PC-3 (cell line): ENCODE measurements around the gene ANKH. TPM values are rescaled to one million over a fixed set of nuclear protein-coding genes. Genes with fewer than 3 reads are reported as not detected.

Experiments used
- ATAC-seq: fragments of 200-7000 bp; cut with Tn5 transposase; 2 replicates; pipeline ENCODE4 v1.9.1; 2020; ENCODE audit warnings: mild to moderate bottlenecking, moderate library complexity
- BruUV-seq: library from RNA; stranded (reverse); fragments of 400-500 nt; replicated peaks from 2 replicates; lab custom pipeline; 2021; lab: Mats Ljungman, UMichigan
- CTCF ChIA-PET: fragments of 300-600 bp; sonication (Branson Sonifier 250); formaldehyde crosslinking; loops from one replicate; lab custom pipeline; 2022; ENCODE audit warnings: antibody characterized with exemption; lab: Charles Lee
- POLR2A ChIA-PET: fragments of 300-600 bp; sonication (Branson Sonifier 250); formaldehyde crosslinking; loops from one replicate; lab custom pipeline; 2022; ENCODE audit warnings: antibody characterized with exemption; ENCODE audit not compliant: unreplicated experiment; lab: Charles Lee
- DNase-seq: peaks from one replicate; pipeline ENCODE4 v3.0.0-alpha.2; 2015
- H2AFZ ChIP-seq: fragments of 300-600 bp; sonication (generic); 2 replicates; pipeline ENCODE4 v1.6.0; 2016; ENCODE audit warnings: antibody characterized with exemption, low read length
- H3F3A ChIP-seq: fragments of 300-600 bp; sonication (generic); one replicate; pipeline ENCODE4 v1.6.0; 2017; ENCODE audit warnings: antibody characterized with exemption, low read length, control low read depth, mild to moderate bottlenecking; ENCODE audit not compliant: unreplicated experiment
- H3K27ac ChIP-seq: fragments of 300-600 bp; sonication (generic); 2 replicates; pipeline ENCODE4 v1.5.1; 2016; ENCODE audit warnings: mild to moderate bottlenecking, low read length
- H3K27me3 ChIP-seq: fragments of 300-600 bp; sonication (generic); 2 replicates; pipeline ENCODE4 v1.6.1; 2016; ENCODE audit warnings: low read length, mixed read lengths
- H3K36me3 ChIP-seq: fragments of 300-600 bp; sonication (generic); 2 replicates; pipeline ENCODE4 v1.6.1; 2016; ENCODE audit warnings: low read depth, mixed run types, low read length, mixed read lengths
- H3K4me1 ChIP-seq: fragments of 300-600 bp; sonication (generic); 2 replicates; pipeline ENCODE4 v1.5.1; 2016; ENCODE audit warnings: low read length; ENCODE audit not compliant: insufficient read depth
- H3K4me2 ChIP-seq: fragments of 300-600 bp; sonication (generic); 2 replicates; pipeline ENCODE4 v1.6.0; 2016; ENCODE audit warnings: low read length
- H3K4me3 ChIP-seq: fragments of 300-600 bp; sonication (generic); 2 replicates; pipeline ENCODE4 v1.5.1; 2016; ENCODE audit warnings: mild to moderate bottlenecking, low read length, mixed read lengths
- H3K79me2 ChIP-seq: fragments of 300-600 bp; sonication (generic); 2 replicates; pipeline ENCODE4 v1.6.1; 2017; ENCODE audit warnings: low read length, mixed read lengths
- H3K9ac ChIP-seq: fragments of 300-600 bp; sonication (generic); 2 replicates; pipeline ENCODE4 v1.6.0; 2016; ENCODE audit warnings: mild to moderate bottlenecking, low read length
- H3K9me2 ChIP-seq: fragments of 300-600 bp; sonication (generic); replicated peaks from 2 replicates; pipeline ENCODE4 v1.6.1; 2016; ENCODE audit warnings: mixed run types, low read length, mixed read lengths
- H3K9me3 ChIP-seq: fragments of 300-600 bp; sonication (generic); 2 replicates; pipeline ENCODE4 v1.6.1; 2016; ENCODE audit warnings: low read length, mixed read lengths
- H4K20me1 ChIP-seq: fragments of 300-600 bp; sonication (generic); 2 replicates; pipeline ENCODE4 v1.6.1; 2016; ENCODE audit warnings: low read length, mixed read lengths
- EZH2 ChIP-seq: fragments of 300-600 bp; sonication (generic); IDR thresholded peaks from one replicate; pipeline ENCODE4 v1.6.1; 2017; ENCODE audit warnings: antibody characterized with exemption, mild to moderate bottlenecking, low read length; ENCODE audit not compliant: unreplicated experiment
- EZH2phosphoT487 ChIP-seq: fragments of 300-600 bp; sonication (generic); IDR thresholded peaks from 2 replicates; pipeline ENCODE4 v1.6.1; 2018; ENCODE audit warnings: mild to moderate bottlenecking, antibody characterized with exemption, low read length, borderline replicate concordance
- intact Hi-C: fragments of 100-400 bp; cut with micrococcal nuclease; formaldehyde crosslinking; loops from 2 replicates; pipeline ENCODE4 v1.9.0; 2023
- total RNA-seq: library from RNA; depleted of rRNA; stranded (reverse); fragments of >200 nt; gene quantifications from 2 replicates; pipeline ENCODE4 v1.2.3, GENCODE V29; 2014
- TF ChIP-seq, protein P1 (sequence below): fragments of 300-600 bp; sonication (generic); conservative IDR thresholded peaks from 2 replicates; pipeline ENCODE4 v1.5.1; 2017; ENCODE audit warnings: antibody characterized with exemption, low read depth, mild to moderate bottlenecking, low read length

ANKH gene
- total RNA-seq, 1 experiment from 2014 or later: 11.6 TPM

DNA sequence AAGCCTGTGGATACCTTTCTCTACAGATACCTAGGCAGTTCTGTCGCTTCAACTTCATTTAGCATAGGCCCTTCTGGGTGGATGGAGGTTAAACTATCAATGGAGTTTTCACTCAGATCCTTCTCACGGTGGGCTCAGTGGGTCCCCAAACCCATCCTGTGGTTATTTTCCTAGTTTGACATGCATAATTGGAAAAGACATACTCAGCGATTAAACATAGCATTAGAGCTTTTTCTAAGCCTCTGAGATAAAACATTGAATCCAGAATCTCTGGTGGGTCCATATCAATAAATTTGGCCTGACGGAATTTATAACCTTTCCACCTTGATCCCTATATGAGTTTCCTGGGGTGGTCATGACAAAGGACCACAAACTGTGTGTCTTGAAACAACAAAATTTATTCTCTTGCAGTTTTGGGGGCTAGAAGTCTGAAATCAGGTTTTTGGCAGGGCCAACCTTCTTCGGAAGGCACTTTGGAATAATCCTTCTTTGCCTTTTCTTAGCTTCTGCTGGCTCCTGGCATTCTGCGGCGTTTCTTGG is 208.8 kb downstream of the ANKH start:
- Histone ChIP-seq H3K4me2 (peak overlapping the region; percentile 91; the same call in 1 of the 2 replicates), H3K36me3 (no peaks in the 10 kb centered on the region), H3K9me2 (no peaks in the 10 kb centered on the region), H3K9ac (no peak overlapping the region), H3F3A (peaks cover 4% of the 10 kb centered on the region), H3K9me3 (no peaks in the 10 kb centered on the region), H3K27ac (no peak overlapping the region), H2AFZ (no peak overlapping the region), H3K4me3 (peak overlapping the region; percentile 73), H4K20me1 (peaks cover 17% of the 10 kb centered on the region), H3K27me3 (no peaks in the 10 kb centered on the region), H3K79me2 (peaks cover 46% of the 10 kb centered on the region), H3K4me1 (peaks cover 51% of the 10 kb centered on the region)
- DNase-seq (no peak), ATAC-seq (no peak)
- CTCF ChIA-PET: no interaction called here
- BruUV-seq: no TSS peak
- intact Hi-C loops: loop anchor here (5.0 kb wide), 1 partner anchor 255 kb away; no protein-coding TSS in a partner anchor
- POLR2A ChIA-PET: no interaction called here
- TF ChIP-seq EZH2: no peak
- TF ChIP-seq EZH2phosphoT487: no peak
- TF ChIP-seq, protein P1, sequence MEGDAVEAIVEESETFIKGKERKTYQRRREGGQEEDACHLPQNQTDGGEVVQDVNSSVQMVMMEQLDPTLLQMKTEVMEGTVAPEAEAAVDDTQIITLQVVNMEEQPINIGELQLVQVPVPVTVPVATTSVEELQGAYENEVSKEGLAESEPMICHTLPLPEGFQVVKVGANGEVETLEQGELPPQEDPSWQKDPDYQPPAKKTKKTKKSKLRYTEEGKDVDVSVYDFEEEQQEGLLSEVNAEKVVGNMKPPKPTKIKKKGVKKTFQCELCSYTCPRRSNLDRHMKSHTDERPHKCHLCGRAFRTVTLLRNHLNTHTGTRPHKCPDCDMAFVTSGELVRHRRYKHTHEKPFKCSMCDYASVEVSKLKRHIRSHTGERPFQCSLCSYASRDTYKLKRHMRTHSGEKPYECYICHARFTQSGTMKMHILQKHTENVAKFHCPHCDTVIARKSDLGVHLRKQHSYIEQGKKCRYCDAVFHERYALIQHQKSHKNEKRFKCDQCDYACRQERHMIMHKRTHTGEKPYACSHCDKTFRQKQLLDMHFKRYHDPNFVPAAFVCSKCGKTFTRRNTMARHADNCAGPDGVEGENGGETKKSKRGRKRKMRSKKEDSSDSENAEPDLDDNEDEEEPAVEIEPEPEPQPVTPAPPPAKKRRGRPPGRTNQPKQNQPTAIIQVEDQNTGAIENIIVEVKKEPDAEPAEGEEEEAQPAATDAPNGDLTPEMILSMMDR: no peak

- Histone ChIP-seq H2AFZ (no peak overlapping the region), H3K4me2 (peak overlapping the region; percentile 68), H3K36me3 (no peaks in the 10 kb centered on the region), H3K9me3 (no peaks in the 10 kb centered on the region), H3K4me1 (peaks cover 38% of the 10 kb centered on the region), H3K4me3 (no peak overlapping the region), H4K20me1 (peaks cover 7% of the 10 kb centered on the region), H3F3A (peaks cover 4% of the 10 kb centered on the region), H3K27me3 (no peaks in the 10 kb centered on the region), H3K79me2 (peaks cover 26% of the 10 kb centered on the region), H3K9me2 (no peaks in the 10 kb centered on the region), H3K9ac (no peak overlapping the region), H3K27ac (peak overlapping the region; percentile 64)
- TF ChIP-seq EZH2phosphoT487: no peak
- no peak for TF ChIP-seq EZH2
- TF ChIP-seq, protein P1: no peak
- DNase-seq (peak; percentile 47), ATAC-seq (no peak)
- CTCF ChIA-PET: interaction anchor here (1.0 kb wide), 1 partner anchor 12 kb away, joined by 7 read pairs; no protein-coding TSS in a partner anchor
- no TSS peak for BruUV-seq
- POLR2A ChIA-PET: no interaction called here
- intact Hi-C loops: loop anchor here (5.0 kb wide), 1 partner anchor 254 kb away; no protein-coding TSS in a partner anchor
These were observed 210.7 kb downstream of the ANKH start for GRCh38 chr5:14660833-14661232.
